Mucosa of descending colon (tissue), 3 donors: ENCODE data around the gene SLC36A2. TPM values are rescaled to one million over a fixed set of nuclear protein-coding genes. Genes with fewer than 3 reads are reported as not detected.
"Not testable (repeated sequence)": the region's sequence is repeated elsewhere in the genome, so short reads cannot be mapped to it uniquely, and the experiment has no call there.

Experiments used
- ATAC-seq: fragments of 200-7000 bp; cut with Tn5 transposase; one replicate; pipeline ENCODE4 v1.9.1; 2020; ENCODE audit warnings: mild to moderate bottlenecking, moderate library complexity
- DNase-seq, 3 donors: peaks; one replicate each; pipeline ENCODE4 v3.0.0-alpha.2; 2020
- H3K36me3 ChIP-seq: fragments of 200-600 bp; one replicate; pipeline ENCODE4 v1.8.0; 2021; ENCODE audit warnings: low read depth, mild to moderate bottlenecking
- H3K4me1 ChIP-seq: fragments of 200-600 bp; one replicate; pipeline ENCODE4 v1.8.0; 2021; ENCODE audit warnings: low read depth, mild to moderate bottlenecking
- H3K4me3 ChIP-seq: fragments of 200-600 bp; one replicate; pipeline ENCODE4 v1.8.0; 2021; ENCODE audit warnings: mild to moderate bottlenecking
- H3K9me3 ChIP-seq: fragments of 200-600 bp; one replicate; pipeline ENCODE4 v1.8.0; 2021; ENCODE audit warnings: mild to moderate bottlenecking
- CTCF ChIP-seq: fragments of 200-600 bp; IDR thresholded peaks from one replicate; pipeline ENCODE4 v1.8.0; 2022; ENCODE audit warnings: antibody characterized with exemption, mild to moderate bottlenecking
- intact Hi-C, 2 donors: fragments of 100-400 bp; cut with DNase I in 1 of 2; cut with micrococcal nuclease in 1 of 2; formaldehyde crosslinking; loops; one replicate each; pipeline versions ENCODE4 v1.11.0 to v1.11.1; 2022; cut with DNase I, micrococcal nuclease
- total RNA-seq, 3 donors: library from RNA; stranded (reverse); fragmentation: NEBNext Ultra II Directional in 2 of 3; extraction: Animal tissue kit (Norgen Biotek cat#: 25700) in 2 of 3; gene quantifications; one replicate each; pipeline versions ENCODE4 v1.2.1 to v1.2.4, GENCODE V29; 2021 to 2023
- donor health status: DM: no; HTN: no; CAD: no; lungs with moderate emphysema.
- donor health status: DM: no; HTN: no; CAD: no.
- donor health status: DM: no; HTN: yes; CAD: no.

Gene SLC36A2
- total RNA-seq, 3 donors from 2014 or later, result not detected

DNA sequence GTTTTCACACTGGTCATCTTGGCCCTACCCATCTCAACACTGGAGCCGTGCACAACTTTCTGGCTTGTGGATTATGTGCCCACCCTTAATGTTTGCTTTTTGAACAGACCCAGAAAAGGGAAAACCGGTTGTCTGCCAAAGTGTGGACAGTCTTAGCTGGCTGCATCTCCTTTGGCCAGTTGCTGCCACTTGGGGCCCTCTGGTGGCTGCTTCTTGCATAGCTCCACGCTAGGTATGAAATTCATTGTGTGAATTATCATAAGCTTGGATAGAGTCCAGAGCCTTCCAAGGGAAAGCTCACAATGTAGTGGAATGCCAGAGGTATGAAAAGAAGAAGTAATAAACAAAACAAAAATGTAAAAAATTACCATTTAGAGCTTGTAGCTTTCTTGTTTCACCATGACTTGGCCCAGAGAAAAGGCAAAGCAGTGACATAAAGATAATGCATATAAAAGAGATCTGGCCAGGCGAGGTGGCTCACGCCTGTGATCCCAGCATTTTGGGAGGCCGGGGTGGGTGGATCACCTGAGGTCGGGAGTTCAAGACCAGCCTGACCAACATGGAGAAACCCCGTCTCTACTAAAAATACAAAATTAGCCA lies 31.3 kb downstream of the SLC36A2 start:
- no peaks in the 10 kb centered on the region for H3K9me3 ChIP-seq
- peak in 2 of 3 donors; percentile 84 to 91 for DNase-seq
- intact Hi-C loops, result no loop called here
- TF ChIP-seq CTCF, result peak; percentile 70
- no peaks in the 10 kb centered on the region for H3K4me1 ChIP-seq
- no peak overlapping the region for H3K4me3 ChIP-seq
- H3K36me3 ChIP-seq, result no peaks in the 10 kb centered on the region
- peak; percentile 87 for ATAC-seq

DNA sequence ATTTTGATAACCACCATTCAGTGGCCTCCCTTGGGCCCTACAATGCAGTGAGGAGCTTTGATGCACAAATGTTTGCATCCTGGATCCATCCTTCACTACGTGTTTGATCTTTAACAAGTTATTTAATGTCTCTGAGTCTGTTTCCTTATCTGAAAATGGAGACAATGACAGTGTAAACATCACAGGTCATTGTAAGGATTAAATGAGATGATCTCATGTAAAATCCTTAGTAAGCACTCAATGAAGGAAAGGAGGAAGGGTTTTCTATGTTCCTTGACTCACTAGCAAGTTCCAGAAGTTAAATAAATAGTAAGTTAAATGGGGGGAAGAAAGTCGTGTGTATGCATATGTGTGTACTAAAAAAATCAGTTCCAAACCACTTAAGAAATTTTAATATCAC lies 34.0 kb downstream of the SLC36A2 start:
- H3K9me3 ChIP-seq, result no peaks in the 10 kb centered on the region
- ATAC-seq (no peak), DNase-seq (no peak)
- H3K36me3 ChIP-seq, result no peaks in the 10 kb centered on the region
- intact Hi-C loops, result no loop called here
- no peak overlapping the region for H3K4me3 ChIP-seq
- no peak for TF ChIP-seq CTCF
- H3K4me1 ChIP-seq, result no peaks in the 10 kb centered on the region

- Histone ChIP-seq H3K9me3 (no peaks in the 10 kb centered on the region), H3K4me1 (no peaks in the 10 kb centered on the region), H3K36me3 (no peaks in the 10 kb centered on the region), H3K4me3 (no peak overlapping the region)
- no peak for DNase-seq
- ATAC-seq, result no peak
- no peak for TF ChIP-seq CTCF
- intact Hi-C loops, result no loop called here
These were observed 34.5 kb downstream of the SLC36A2 start for GRCh38 chr5:151312756-151313324.

GRCh38 chr5:151310932-151311331 lies 36.4 kb downstream of the SLC36A2 start:
- H3K36me3 ChIP-seq, result no peaks in the 10 kb centered on the region
- no peak overlapping the region for H3K4me3 ChIP-seq
- no peaks in the 10 kb centered on the region for H3K4me1 ChIP-seq
- no peak for ATAC-seq
- intact Hi-C loops, result no loop called here
- no peak for TF ChIP-seq CTCF
- DNase-seq, result no peak
- H3K9me3 ChIP-seq, result no peaks in the 10 kb centered on the region

GRCh38 chr5:151309821-151310220 lies 37.5 kb downstream of the SLC36A2 start:
- H3K9me3 ChIP-seq, H3K4me1 ChIP-seq, H3K36me3 ChIP-seq, ATAC-seq, H3K4me3 ChIP-seq, DNase-seq, intact Hi-C loops: not testable (repeated sequence)

DNA sequence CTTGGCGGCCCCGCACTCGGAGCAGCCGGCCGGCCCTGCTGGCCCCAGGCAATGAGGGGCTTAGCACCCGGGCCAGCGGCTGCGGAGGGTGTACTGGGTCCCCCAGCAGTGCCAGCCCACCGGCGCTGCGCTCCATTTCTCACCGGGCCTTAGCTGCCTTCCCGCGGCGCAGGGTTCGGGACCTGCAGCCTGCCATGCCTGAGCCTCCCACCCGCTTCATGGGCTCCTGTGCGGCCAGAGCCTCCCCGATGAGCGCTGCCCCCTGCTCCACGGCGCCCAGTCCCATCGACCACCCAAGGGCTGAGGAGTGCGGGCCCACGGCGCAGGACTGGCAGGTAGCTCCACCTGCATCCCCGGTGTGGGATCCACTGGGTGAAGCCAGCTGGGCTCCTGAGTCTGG lies 38.1 kb downstream of the SLC36A2 start:
- H3K9me3 ChIP-seq, intact Hi-C loops, H3K36me3 ChIP-seq, DNase-seq, H3K4me3 ChIP-seq, ATAC-seq, H3K4me1 ChIP-seq: not testable (repeated sequence)

- H3K4me1 ChIP-seq, result no peaks in the 10 kb centered on the region
- DNase-seq (no peak), ATAC-seq (no peak)
- intact Hi-C loops, result no loop called here
- no peak for TF ChIP-seq CTCF
- H3K36me3 ChIP-seq, result no peaks in the 10 kb centered on the region
- H3K9me3 ChIP-seq, result no peaks in the 10 kb centered on the region
- no peak within 1 kb of the TSS for H3K4me3 ChIP-seq
These were observed 43.7 kb downstream of the SLC36A2 start, which contains the start of gene SLC36A3 for GRCh38 chr5:151303666-151304065. Gene SLC36A3 (minus strand): TSS chr5:151303766. CDS start chr5:151303354, 412 bp downstream.
